RPMI7951 (cell line): Measurements from ENCODE around the gene ASAP3. TPM values are rescaled to one million over a fixed set of nuclear protein-coding genes. Genes with fewer than 3 reads are reported as not detected.

Source experiments
- DNase-seq: peaks from one replicate; pipeline ENCODE4 v3.0.0-alpha.2; 2012; ENCODE audit warnings: low read depth
- total RNA-seq: library from RNA; depleted of rRNA; stranded (reverse); fragments of >200 nt; shearing (Covaris generic); gene quantifications from 2 replicates; pipeline ENCODE4 v1.2.3, GENCODE V29; 2014; rRNA removed

ASAP3 gene
- total RNA-seq, result 8.4 and 11.2 TPM in 2 replicates

GRCh38 chr1:23483321-23484252, at the start of gene ASAP3:
Gene ASAP3 (minus strand): TSS chr1:23484179. CDS start chr1:23484133, 46 bp downstream.
- DNase-seq, result peak; percentile 29

- no peak for DNase-seq
Measured at GRCh38 chr1:23533246-23534023, 49.5 kb upstream of the ASAP3 start.

GRCh38 chr1:23531562-23532094, 47.6 kb upstream of the ASAP3 start:
- no peak for DNase-seq

- peak; percentile 86 for DNase-seq
Measured at GRCh38 chr1:23530747-23531561, 47.0 kb upstream of the ASAP3 start, which contains the start of gene E2F2. Gene E2F2 (minus strand): TSS chr1:23531233. CDS start chr1:23530793, 440 bp downstream.

- no peak for DNase-seq
Measured at GRCh38 chr1:23530087-23530746, 46.2 kb upstream of the ASAP3 start.

- peak; percentile 23 for DNase-seq
Measured at GRCh38 chr1:23529146-23530086, 45.4 kb upstream of the ASAP3 start.

GRCh38 chr1:23528250-23528978, 44.4 kb upstream of the ASAP3 start:
- DNase-seq, result peak; percentile 94

- no peak for DNase-seq
Measured at GRCh38 chr1:23527900-23528249, 43.9 kb upstream of the ASAP3 start.

- DNase-seq, result no peak
Measured at GRCh38 chr1:23527366-23527765, 43.4 kb upstream of the ASAP3 start.

GRCh38 chr1:23526329-23527041, 42.5 kb upstream of the ASAP3 start:
- DNase-seq, result no peak

- no peak for DNase-seq
Measured at GRCh38 chr1:23525558-23526250, 41.7 kb upstream of the ASAP3 start.

GRCh38 chr1:23524716-23525401, 40.9 kb upstream of the ASAP3 start:
- DNase-seq, result peak; percentile 49

- no peak for DNase-seq
Measured at GRCh38 chr1:23524163-23524562, 40.2 kb upstream of the ASAP3 start.

- no peak for DNase-seq
Measured at GRCh38 chr1:23522244-23522982, 38.4 kb upstream of the ASAP3 start.

- no peak for DNase-seq
Measured at GRCh38 chr1:23521588-23521987, 37.6 kb upstream of the ASAP3 start.

GRCh38 chr1:23517581-23517980, 33.6 kb upstream of the ASAP3 start:
- DNase-seq, result no peak
